Heart right ventricle (tissue), 16 donors: Measurements from ENCODE around the gene LRRC42. TPM values are rescaled to one million over a fixed set of nuclear protein-coding genes. Genes with fewer than 3 reads are reported as not detected.
"Not testable (repeated sequence)": the region's sequence is repeated elsewhere in the genome, so short reads cannot be mapped to it uniquely, and the experiment has no call there.

Experiments used
- ATAC-seq, 8 donors: fragments of 200-7000 bp; cut with Tn5 transposase; one replicate each; pipeline ENCODE4 v1.9.1; 2020; ENCODE audit warnings: mild to moderate bottlenecking in 8 of 8, moderate library complexity in 8 of 8, moderate number of reproducible peaks in 1 of 8
- DNase-seq, 2 donors: peaks; one replicate each; pipeline ENCODE4 v3.0.0-alpha.2; 2020
- H3K27ac ChIP-seq, 10 donors: fragments of 200-600 bp; sonication (generic) in 2 of 10; one replicate each; pipeline versions ENCODE4 v1.5.0 to v1.8.0; 2020 to 2022; ENCODE audit warnings: mild to moderate bottlenecking in 3 of 10
- H3K27me3 ChIP-seq, 7 donors: fragments of 200-600 bp; one replicate each; pipeline ENCODE4 v1.8.0; 2021 to 2022; ENCODE audit warnings: mild to moderate bottlenecking in 2 of 7
- H3K36me3 ChIP-seq, 9 donors: fragments of 200-600 bp; sonication (generic) in 1 of 9; one replicate each; pipeline versions ENCODE4 v1.5.0 to v1.8.0; 2020 to 2022; ENCODE audit warnings: mild to moderate bottlenecking in 2 of 9
- H3K4me1 ChIP-seq, 9 donors: fragments of 200-600 bp; sonication (generic) in 1 of 9; one replicate each; pipeline versions ENCODE4 v1.5.0 to v1.8.0; 2020 to 2022; ENCODE audit warnings: mild to moderate bottlenecking in 4 of 9
- H3K4me3 ChIP-seq, 10 donors: fragments of 200-600 bp; sonication (generic) in 2 of 10; one replicate each; pipeline versions ENCODE4 v1.5.0 to v1.8.0; 2020 to 2022; ENCODE audit warnings: mild to moderate bottlenecking in 7 of 10, moderate library complexity in 2 of 10
- H3K9me3 ChIP-seq, 11 donors: fragments of 200-600 bp in 10 of 11; sonication (generic) in 2 of 11; one replicate each; pipeline versions ENCODE4 v1.5.0 to v1.8.0; 2013 to 2022; ENCODE audit warnings: mild to moderate bottlenecking in 2 of 11, control low read depth in 1 of 11, moderate library complexity in 1 of 11
- CTCF ChIP-seq, 9 donors: fragments of 200-600 bp; sonication (generic) in 2 of 9; IDR thresholded peaks; one replicate each; pipeline versions ENCODE4 v1.5.0 to v1.8.0; 2021 to 2022; ENCODE audit warnings: antibody characterized with exemption in 9 of 9, mild to moderate bottlenecking in 5 of 9, moderate library complexity in 1 of 9
- WGBS, 2 donors: extraction: QIAGEN DNeasy Blood & Tissue Kit; methylation state at CpG; one replicate each; pipeline ENCODE4 v1.1.7; 2013; ENCODE audit warnings: inconsistent platforms in 1 of 2; 5-methylcytosine and 5-hydroxymethylcytosine counted together
- intact Hi-C, 10 donors: fragments of 100-400 bp; cut with DNase I; formaldehyde crosslinking; loops; one replicate each; pipeline versions ENCODE4 v1.11.1 to v1.14.2; 2022
- polyA plus RNA-seq, 2 donors: library from polyadenylated mRNA; stranded (reverse); fragments of 200-250 nt; gene quantifications; one replicate each; pipeline ENCODE4 v1.2.3, GENCODE V29; 2013
- total RNA-seq, 10 donors: library from RNA; stranded (reverse); fragmentation: NEBNext Ultra II Directional in 3 of 10; extraction: Animal tissue kit (Norgen Biotek cat#: 25700) in 3 of 10; gene quantifications; one replicate each; pipeline versions ENCODE4 v1.2.1 to v1.2.4, GENCODE V29; 2021 to 2023
- donor health status: Arrhythmogenic right ventricular cardiomyopathy.
- donor health status: ischemic (EF 13 %, LVEDD 7.1; RV severe dilation, severe dysfunction).
- donor health status: healthy with polysubstance abuse.
- donor health status: DM: no; HTN: yes; CAD: no.
- donor health status: DM: no; HTN: no; CAD: no.
- donor health status: ischemic (EF 25% LVEDD 6.9; RV normal size, moderate dysfunction).
- donor health status: ischemic (EF 25% LVEDD 5.7; RV mildly dilated, moderate dysfunction).
- donor health status: healthy.
- donor health status: DM: yes; HTN: yes; CAD: no.
- donor health status: Ischemic cardiomyopathy.
- donor health status: ischemic (EF 35%, LVEDD 5.7; RV mildly dilated, moderate dysfunction).
- donor health status: nonischemic (EF 11% LVEDD 7.7; RV severe dilation, severe dysfunction).
- donor health status: DM: yes; HTN: yes; CAD: no.
- donor health status: PGD.
- donor health status: ischemic (EF 29% LVEDD 5.4; RV normal size, mild dysfunction).
- donor health status: nonischemic (EF 23%, LVEDD 6.1; RV moderate dilation, normal function).

The LRRC42 gene
- total and polyA plus RNA-seq, 12 donors: 2.9 to 16.5 (median 13.9) TPM

DNA sequence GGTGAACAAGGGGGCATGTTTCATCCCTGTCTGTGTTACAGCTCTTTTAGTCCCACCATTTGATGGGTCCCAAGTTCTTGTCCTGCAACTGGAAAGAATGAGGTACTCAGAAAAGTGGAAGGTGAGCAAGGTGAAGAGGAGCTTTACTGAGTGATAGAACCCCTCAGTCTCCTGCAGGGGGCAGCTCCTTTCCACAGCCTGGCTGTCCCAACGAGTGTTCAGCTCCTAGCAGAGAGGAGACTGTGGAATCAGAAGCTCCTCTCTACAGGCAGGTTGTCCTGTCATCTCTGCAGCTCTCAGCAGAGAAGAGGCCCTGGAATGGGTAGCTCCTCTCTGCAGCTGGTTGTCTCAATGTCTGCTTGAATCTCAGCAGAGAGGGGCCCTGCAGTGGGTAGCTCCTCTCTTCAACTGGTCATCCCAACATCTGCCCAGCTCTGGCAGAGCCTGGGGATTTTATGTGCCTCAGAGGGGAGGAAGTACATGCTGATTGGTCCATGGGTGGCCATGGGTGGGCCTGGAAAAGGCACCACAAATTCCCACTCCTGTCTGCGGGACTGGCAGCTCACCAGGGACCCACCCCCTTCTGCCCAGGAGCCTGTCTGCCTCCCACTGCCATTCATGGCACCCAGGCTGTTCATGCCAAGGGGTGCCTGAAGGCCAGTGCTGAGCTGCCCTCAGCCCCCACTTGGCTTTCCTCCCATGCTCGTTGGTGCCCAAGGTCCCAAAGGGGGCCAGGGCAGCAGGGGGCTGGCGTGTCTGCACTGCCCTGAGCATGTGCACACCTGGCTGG, 46.1 kb downstream of the LRRC42 start:
- intact Hi-C loops: no loop called here
- H3K4me3 ChIP-seq: no peak overlapping the region
- WGBS, 2 donors: 72 to 74% methylated on average over 4 of the region's 4 CpGs
- H3K27me3 ChIP-seq: no peaks in the 10 kb centered on the region
- no peaks in the 10 kb centered on the region for H3K4me1 ChIP-seq
- no peak for DNase-seq
- peak in 7 of 9 donors; percentile 22 to 44 (median 36) for TF ChIP-seq CTCF (IDR thresholded peaks at IDR 0.05)
- peak in 6 of 8 donors; percentile 53 to 70 (median 62) for ATAC-seq
- H3K9me3 ChIP-seq: no peaks in the 10 kb centered on the region
- no peaks in the 10 kb centered on the region for H3K36me3 ChIP-seq
- no peak overlapping the region for H3K27ac ChIP-seq

DNA sequence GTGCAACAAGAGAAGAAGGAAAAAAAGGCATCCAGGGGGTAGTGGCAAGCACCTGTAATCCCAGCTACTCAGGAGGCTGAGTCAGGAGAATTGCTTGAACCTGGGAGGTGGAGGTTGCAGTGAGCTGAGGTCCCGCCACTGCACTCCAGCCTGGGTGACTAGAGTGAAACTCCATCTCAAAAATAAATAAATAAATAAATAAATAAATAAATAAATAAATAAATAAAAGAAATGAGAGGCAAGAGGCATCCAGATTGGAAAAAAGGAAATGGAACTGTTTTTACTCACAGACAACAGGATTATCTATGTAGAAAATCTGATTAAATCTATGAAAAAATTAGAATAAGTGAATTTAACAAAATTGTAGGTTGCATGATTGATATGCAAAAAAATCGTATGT, 48.4 kb downstream of the LRRC42 start:
- H3K4me3 ChIP-seq, ATAC-seq, intact Hi-C loops, H3K36me3 ChIP-seq, H3K27me3 ChIP-seq, H3K27ac ChIP-seq, H3K4me1 ChIP-seq, DNase-seq, H3K9me3 ChIP-seq: not testable (repeated sequence)
- 92 to 95% methylated on average over 2 of the region's 2 CpGs for WGBS, 2 donors

DNA sequence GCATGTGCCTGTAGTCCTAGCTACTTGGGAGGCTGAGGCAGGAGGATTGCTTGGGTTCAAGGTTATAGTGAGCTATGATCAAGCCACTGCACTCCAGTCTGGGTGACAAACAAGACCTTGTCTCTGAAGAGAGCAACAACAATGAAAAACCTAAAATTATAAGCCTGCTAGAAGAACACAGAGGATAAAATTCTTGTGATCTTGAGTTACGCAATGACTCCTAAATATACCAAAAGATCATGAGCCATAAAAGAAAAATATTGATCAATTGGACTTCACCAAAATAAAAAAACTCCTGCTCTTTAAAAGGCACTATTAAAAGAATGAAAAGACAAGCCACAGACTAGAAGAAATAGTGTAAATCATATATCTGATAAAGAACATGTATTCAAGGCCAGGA, 49.5 kb downstream of the LRRC42 start:
- Histone ChIP-seq H3K36me3 (no peaks in the 10 kb centered on the region), H3K27me3 (no peaks in the 10 kb centered on the region), H3K9me3 (no peaks in the 10 kb centered on the region), H3K4me1 (no peaks in the 10 kb centered on the region), H3K27ac (no peak overlapping the region), H3K4me3 (no peak overlapping the region)
- ATAC-seq (no peak), DNase-seq (no peak)
- TF ChIP-seq CTCF (IDR thresholded peaks at IDR 0.05): no peak
- intact Hi-C loops: no loop called here
- 92 to 98% methylated on average over 1 of the region's 1 CpG for WGBS, 2 donors

GRCh38 chr1:53998223-53998622, 52.1 kb downstream of the LRRC42 start:
- ATAC-seq (no peak), DNase-seq (no peak)
- Histone ChIP-seq H3K4me3 (no peak overlapping the region), H3K36me3 (no peaks in the 10 kb centered on the region), H3K4me1 (no peaks in the 10 kb centered on the region), H3K27ac (no peak overlapping the region), H3K9me3 (no peaks in the 10 kb centered on the region), H3K27me3 (no peaks in the 10 kb centered on the region)
- 88 to 90% methylated on average over 1 of the region's 1 CpG for WGBS, 2 donors
- intact Hi-C loops: no loop called here
- TF ChIP-seq CTCF (IDR thresholded peaks at IDR 0.05): no peak

GRCh38 chr1:53999920-54000319, 53.8 kb downstream of the LRRC42 start:
- H3K9me3 ChIP-seq: no peaks in the 10 kb centered on the region
- no peak for TF ChIP-seq CTCF (IDR thresholded peaks at IDR 0.05)
- H3K4me3 ChIP-seq: no peak overlapping the region
- no peak overlapping the region for H3K27ac ChIP-seq
- intact Hi-C loops: no loop called here
- no peaks in the 10 kb centered on the region for H3K4me1 ChIP-seq
- DNase-seq: no peak
- H3K27me3 ChIP-seq: no peaks in the 10 kb centered on the region
- H3K36me3 ChIP-seq: no peaks in the 10 kb centered on the region
- ATAC-seq: no peak
